Smooth muscle cell (in vitro differentiated cells): ENCODE results near the gene B4GALT2. TPM values are rescaled to one million over a fixed set of nuclear protein-coding genes. Genes with fewer than 3 reads are reported as not detected.

Source experiments
- DNase-seq: peaks from one replicate; lab custom pipeline; 2025; ENCODE audit not compliant: unreplicated experiment; lab: John Stamatoyannopoulos, UW
- H2AFZ ChIP-seq: fragments of 200-600 bp; sonication (generic); 2 replicates; pipeline ENCODE4 v1.6.0; 2016; ENCODE audit warnings: antibody characterized with exemption, low read depth, mild to moderate bottlenecking
- H3F3A ChIP-seq: fragments of 200-600 bp; sonication (generic); 2 replicates; pipeline ENCODE4 v1.6.0; 2017; ENCODE audit warnings: antibody characterized with exemption, low read depth
- H3K27ac ChIP-seq: fragments of 200-600 bp; sonication (generic); 2 replicates; pipeline ENCODE4 v1.5.1; 2016; ENCODE audit warnings: low read depth, mild to moderate bottlenecking
- H3K27me3 ChIP-seq: fragments of 200-600 bp; sonication (generic); 2 replicates; pipeline ENCODE4 v1.6.1; 2016; ENCODE audit warnings: low read depth, mild to moderate bottlenecking
- H3K36me3 ChIP-seq: fragments of 200-600 bp; sonication (generic); 2 replicates; pipeline ENCODE4 v1.5.1; 2016; ENCODE audit warnings: low read depth
- H3K4me1 ChIP-seq: fragments of 200-600 bp; sonication (generic); 2 replicates; pipeline ENCODE4 v1.5.1; 2016; ENCODE audit warnings: low read depth
- H3K4me2 ChIP-seq: fragments of 200-600 bp; sonication (generic); 2 replicates; pipeline ENCODE4 v1.6.0; 2016; ENCODE audit warnings: mild to moderate bottlenecking
- H3K4me3 ChIP-seq: fragments of 200-600 bp; sonication (generic); 2 replicates; pipeline ENCODE4 v1.5.1; 2016; ENCODE audit warnings: mild to moderate bottlenecking
- H3K79me2 ChIP-seq: fragments of 200-600 bp; sonication (generic); 2 replicates; pipeline ENCODE4 v1.6.0; 2016; ENCODE audit warnings: low read depth, mild to moderate bottlenecking
- H3K9ac ChIP-seq: fragments of 200-600 bp; sonication (generic); 2 replicates; pipeline ENCODE4 v1.6.0; 2016; ENCODE audit warnings: low read depth
- H3K9me3 ChIP-seq: fragments of 200-600 bp; sonication (generic); replicated peaks from 2 replicates; pipeline ENCODE4 v1.5.1; 2016; ENCODE audit warnings: low read depth
- H4K20me1 ChIP-seq: fragments of 200-600 bp; sonication (generic); 2 replicates; pipeline ENCODE4 v1.6.0; 2016; ENCODE audit warnings: low read depth
- WGBS: methylation state at CpG from one replicate; pipeline ENCODE4 v1.1.7; 2016; ENCODE audit warnings: low lambda C conversion rate; 5-methylcytosine and 5-hydroxymethylcytosine counted together
- polyA plus RNA-seq: library from polyadenylated mRNA; unstranded; fragments of >200 nt; fragmentation: Nextera tagmentation; extraction: Ambion mirVana; gene quantifications from 2 replicates; pipeline ENCODE4 v1.2.1, GENCODE V29; 2016
- total RNA-seq: library from RNA; depleted of rRNA; stranded (reverse); fragments of >200 nt; gene quantifications from 2 replicates; pipeline ENCODE4 v1.2.3, GENCODE V29; 2014
- TF ChIP-seq, protein P1 (sequence below): fragments of 200-600 bp; sonication (generic); IDR thresholded peaks from 2 replicates; pipeline ENCODE4 v1.5.1; 2017; ENCODE audit warnings: borderline replicate concordance, mild to moderate bottlenecking, antibody characterized with exemption; ENCODE audit not compliant: insufficient read depth, poor library complexity, severe bottlenecking

B4GALT2 gene
- total and polyA plus RNA-seq, 2 experiments from 2014 or later, result 52.4 to 135 TPM

DNA sequence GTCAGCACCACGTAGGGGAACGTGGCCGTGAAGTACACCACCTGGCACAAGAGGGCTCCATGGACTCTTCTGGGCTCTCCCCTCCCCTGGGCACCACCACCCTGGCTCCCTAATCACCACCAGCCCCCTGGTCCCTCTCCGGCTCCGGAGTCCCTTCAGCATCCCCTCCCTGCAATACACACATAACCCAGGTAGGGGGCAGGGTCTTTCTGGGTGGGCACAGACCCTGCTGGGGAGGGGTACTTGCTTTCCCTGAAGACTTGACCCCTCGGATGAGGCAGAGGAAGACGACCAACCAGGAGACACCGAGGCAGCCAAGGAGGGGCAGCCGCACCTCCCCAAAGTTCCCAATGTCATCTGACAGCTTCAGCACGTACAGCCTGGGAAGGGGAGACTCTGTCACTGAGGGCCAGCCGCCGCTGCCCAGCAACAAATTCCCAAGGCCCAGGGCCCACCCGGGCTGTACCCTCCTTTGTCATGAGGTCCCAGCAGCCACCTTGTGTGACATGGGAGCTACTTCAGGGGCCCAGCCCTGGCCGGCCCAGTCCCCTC lies 23.7 kb downstream of the B4GALT2 start:
- WGBS, result 95% methylated on average over 14 of the region's 14 CpGs
- H3K27me3 ChIP-seq, result no peaks in the 10 kb centered on the region
- H3K9me3 ChIP-seq, result no peaks in the 10 kb centered on the region
- TF ChIP-seq, protein P1, sequence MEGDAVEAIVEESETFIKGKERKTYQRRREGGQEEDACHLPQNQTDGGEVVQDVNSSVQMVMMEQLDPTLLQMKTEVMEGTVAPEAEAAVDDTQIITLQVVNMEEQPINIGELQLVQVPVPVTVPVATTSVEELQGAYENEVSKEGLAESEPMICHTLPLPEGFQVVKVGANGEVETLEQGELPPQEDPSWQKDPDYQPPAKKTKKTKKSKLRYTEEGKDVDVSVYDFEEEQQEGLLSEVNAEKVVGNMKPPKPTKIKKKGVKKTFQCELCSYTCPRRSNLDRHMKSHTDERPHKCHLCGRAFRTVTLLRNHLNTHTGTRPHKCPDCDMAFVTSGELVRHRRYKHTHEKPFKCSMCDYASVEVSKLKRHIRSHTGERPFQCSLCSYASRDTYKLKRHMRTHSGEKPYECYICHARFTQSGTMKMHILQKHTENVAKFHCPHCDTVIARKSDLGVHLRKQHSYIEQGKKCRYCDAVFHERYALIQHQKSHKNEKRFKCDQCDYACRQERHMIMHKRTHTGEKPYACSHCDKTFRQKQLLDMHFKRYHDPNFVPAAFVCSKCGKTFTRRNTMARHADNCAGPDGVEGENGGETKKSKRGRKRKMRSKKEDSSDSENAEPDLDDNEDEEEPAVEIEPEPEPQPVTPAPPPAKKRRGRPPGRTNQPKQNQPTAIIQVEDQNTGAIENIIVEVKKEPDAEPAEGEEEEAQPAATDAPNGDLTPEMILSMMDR, result peak; percentile 12
- H3K9ac ChIP-seq, result no peak overlapping the region
- H3F3A ChIP-seq, result no peaks in the 10 kb centered on the region
- no peaks in the 10 kb centered on the region for H4K20me1 ChIP-seq
- no peaks in the 10 kb centered on the region for H3K4me1 ChIP-seq
- DNase-seq, result no peak
- H3K36me3 ChIP-seq, result no peaks in the 10 kb centered on the region
- no peak overlapping the region for H3K27ac ChIP-seq
- no peaks in the 10 kb centered on the region for H3K79me2 ChIP-seq
- no peak overlapping the region for H3K4me3 ChIP-seq
- H2AFZ ChIP-seq, result no peak overlapping the region
- H3K4me2 ChIP-seq, result no peak overlapping the region

DNA sequence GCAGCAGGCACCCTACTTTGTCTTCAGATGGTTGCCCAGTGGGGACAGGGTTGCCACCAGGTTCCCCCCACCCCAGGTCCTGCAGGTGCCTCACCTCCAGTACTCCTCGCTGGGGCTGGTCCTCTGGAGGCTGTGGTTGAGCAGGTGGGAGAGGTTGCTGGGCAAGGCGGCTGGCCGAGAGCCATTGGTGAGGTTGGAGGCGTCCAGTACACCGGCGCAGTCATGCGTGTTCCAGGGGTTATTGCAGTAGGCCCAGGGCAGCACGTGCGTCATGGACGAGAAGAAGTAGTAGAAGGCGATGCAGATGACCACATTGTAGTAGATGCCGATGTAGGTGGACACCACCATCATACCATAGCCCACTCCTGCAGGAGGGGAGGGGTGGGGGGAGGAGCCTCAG lies 29.2 kb downstream of the B4GALT2 start:
- Histone ChIP-seq H3K9me3 (no peaks in the 10 kb centered on the region), H3K4me1 (peaks cover under 1% of the 10 kb centered on the region), H3K27ac (no peak overlapping the region), H3K36me3 (no peaks in the 10 kb centered on the region), H3K4me2 (no peak overlapping the region), H4K20me1 (no peaks in the 10 kb centered on the region), H3F3A (no peaks in the 10 kb centered on the region), H3K27me3 (no peaks in the 10 kb centered on the region), H2AFZ (no peak overlapping the region), H3K4me3 (no peak overlapping the region), H3K79me2 (no peaks in the 10 kb centered on the region), H3K9ac (no peak overlapping the region)
- TF ChIP-seq, protein P1, result no peak
- 99% methylated on average over 12 of the region's 12 CpGs for WGBS
- no peak for DNase-seq

DNA sequence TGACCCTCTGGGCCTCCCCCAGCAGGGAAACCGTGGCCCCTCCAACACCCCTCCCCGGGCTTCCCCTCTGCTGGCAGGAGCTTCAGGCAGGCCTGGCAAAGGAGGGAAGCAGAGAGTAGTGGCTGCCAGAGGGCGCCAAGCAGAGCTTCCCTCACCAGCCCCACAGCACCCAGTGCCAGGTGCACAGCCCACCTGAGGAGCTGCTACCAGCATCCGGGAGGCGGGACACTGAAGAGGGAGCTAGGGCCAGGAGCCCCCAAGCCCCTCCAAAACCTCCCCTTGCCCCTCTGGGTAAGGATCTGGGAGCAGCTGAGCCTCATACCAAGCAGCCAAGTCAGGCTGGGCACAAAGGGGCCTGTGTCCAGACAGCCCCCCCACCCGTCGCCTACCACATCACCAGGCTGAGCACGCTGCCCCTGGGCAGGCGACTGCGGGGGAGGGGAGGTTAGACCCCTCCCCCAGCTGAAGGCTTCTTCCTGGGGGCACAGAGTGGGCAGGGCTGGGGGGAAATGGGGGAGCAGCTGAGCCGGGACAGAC lies 32.0 kb downstream of the B4GALT2 start:
- Histone ChIP-seq H3F3A (no peaks in the 10 kb centered on the region), H3K4me1 (peaks cover 7% of the 10 kb centered on the region), H3K4me2 (no peak overlapping the region), H3K27me3 (no peaks in the 10 kb centered on the region), H3K79me2 (no peaks in the 10 kb centered on the region), H3K27ac (no peak overlapping the region), H3K9ac (no peak overlapping the region), H4K20me1 (peaks cover 5% of the 10 kb centered on the region), H3K9me3 (no peaks in the 10 kb centered on the region), H3K4me3 (no peak overlapping the region), H2AFZ (no peak overlapping the region), H3K36me3 (no peaks in the 10 kb centered on the region)
- WGBS, result 92% methylated on average over 11 of the region's 11 CpGs
- TF ChIP-seq, protein P1, result no peak
- no peak for DNase-seq

DNA sequence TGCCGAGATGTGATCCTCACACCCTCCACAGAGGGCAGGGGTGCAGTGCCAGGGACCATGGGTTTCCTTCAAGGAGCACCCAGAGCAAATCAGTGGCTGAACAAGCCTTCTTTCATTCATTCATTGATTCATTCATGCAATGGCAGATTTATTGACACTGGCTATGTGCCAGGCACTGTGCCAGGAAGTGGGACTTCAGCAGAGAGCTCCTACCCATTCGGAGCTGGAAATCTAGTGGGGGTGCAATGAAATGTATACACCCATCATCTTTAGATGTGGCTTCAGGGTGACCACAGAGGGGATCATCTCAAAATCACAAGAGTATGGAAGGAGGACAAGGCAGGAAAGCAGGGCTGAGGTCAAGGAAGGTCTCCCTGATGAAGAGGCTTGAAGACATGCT lies 33.4 kb downstream of the B4GALT2 start:
- H3K4me1 ChIP-seq, result peaks cover 7% of the 10 kb centered on the region
- TF ChIP-seq, protein P1, result no peak
- 78% methylated on average over 2 of the region's 2 CpGs for WGBS

More for the DNA sequence above, 33.4 kb downstream of the B4GALT2 start:
- H3K4me2 ChIP-seq, result no peak overlapping the region
- no peak overlapping the region for H2AFZ ChIP-seq
- no peaks in the 10 kb centered on the region for H3K9me3 ChIP-seq
- no peaks in the 10 kb centered on the region for H3K27me3 ChIP-seq
- H3K4me3 ChIP-seq, result no peak overlapping the region
- H3K9ac ChIP-seq, result no peak overlapping the region
- H3K79me2 ChIP-seq, result no peaks in the 10 kb centered on the region
- H3K27ac ChIP-seq, result no peak overlapping the region
- no peaks in the 10 kb centered on the region for H3K36me3 ChIP-seq
- H4K20me1 ChIP-seq, result peaks cover 5% of the 10 kb centered on the region
- no peaks in the 10 kb centered on the region for H3F3A ChIP-seq
- no peak for DNase-seq
